Hepatic stellate cell (primary cell): ENCODE measurements around the gene PLA2G4C.
A peak's percentile ranks its signal among the peaks of the same experiment; 100 is the strongest.
"Not testable (repeated sequence)": the region's sequence is repeated elsewhere in the genome, so short reads cannot be mapped to it uniquely, and the experiment has no call there.

ENCODE experiments used
- DNase-seq: peaks from one replicate; pipeline ENCODE4 v3.0.0; 2011; ENCODE audit warnings: low spot score

PLA2G4C gene

DNA sequence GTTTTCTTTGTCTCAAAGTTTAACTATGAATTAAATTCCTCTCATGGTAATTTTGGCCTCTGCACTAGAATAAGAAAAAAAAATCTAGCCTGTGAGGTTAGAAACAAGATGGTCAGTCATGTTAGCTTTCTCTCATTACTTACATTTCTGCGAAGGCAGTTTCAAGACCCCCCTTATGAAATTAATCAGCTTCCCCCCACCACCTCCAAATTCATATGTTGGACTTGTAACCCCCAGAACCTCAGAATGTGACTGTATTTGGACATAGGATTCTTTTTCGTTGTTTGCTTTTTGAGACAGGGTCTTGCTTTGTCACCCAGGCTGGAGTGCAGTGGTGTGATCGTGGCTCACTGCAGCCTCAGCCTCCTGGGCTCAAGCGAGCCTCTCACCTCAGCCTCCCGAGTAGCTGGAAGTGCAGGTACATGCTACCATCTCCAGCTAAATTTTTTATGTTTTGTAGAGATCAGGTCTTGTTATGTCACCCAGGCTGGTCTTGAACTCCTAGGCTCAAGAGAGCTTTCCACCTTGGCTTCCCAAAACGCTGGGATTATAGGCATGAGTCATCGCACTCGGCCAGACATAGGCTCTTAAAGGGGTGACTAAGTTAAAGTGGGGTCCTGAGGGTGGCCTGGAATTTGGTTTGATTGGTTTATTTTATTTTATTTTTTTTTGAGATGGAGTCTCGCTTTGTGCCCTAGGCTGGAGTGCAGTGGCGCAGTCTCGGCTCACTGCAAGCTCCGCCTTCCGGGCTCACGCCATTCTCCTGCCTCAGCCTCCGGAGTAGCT, 1.4 kb downstream of the PLA2G4C start:
- no peak for DNase-seq

DNA sequence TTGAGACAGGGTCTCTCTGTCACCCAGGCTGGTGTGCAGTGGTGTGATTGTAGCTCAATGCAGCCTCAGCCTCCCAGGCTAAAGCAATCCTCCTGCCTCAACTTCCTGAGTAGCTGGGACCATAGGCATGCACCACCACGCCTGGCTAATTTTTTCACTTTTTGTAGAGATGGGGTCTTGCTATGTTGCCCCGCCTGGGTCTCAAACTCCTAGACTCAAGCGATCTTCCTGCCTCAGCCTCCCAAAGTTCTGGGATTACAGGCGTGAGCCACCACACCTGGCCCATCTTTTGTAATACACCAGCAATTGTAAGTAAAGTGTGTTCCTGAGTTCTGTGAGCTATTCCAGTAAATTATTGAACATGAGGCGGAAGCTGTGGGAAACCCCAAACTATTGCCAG, 6.7 kb downstream of the PLA2G4C start:
- DNase-seq: no peak

DNA sequence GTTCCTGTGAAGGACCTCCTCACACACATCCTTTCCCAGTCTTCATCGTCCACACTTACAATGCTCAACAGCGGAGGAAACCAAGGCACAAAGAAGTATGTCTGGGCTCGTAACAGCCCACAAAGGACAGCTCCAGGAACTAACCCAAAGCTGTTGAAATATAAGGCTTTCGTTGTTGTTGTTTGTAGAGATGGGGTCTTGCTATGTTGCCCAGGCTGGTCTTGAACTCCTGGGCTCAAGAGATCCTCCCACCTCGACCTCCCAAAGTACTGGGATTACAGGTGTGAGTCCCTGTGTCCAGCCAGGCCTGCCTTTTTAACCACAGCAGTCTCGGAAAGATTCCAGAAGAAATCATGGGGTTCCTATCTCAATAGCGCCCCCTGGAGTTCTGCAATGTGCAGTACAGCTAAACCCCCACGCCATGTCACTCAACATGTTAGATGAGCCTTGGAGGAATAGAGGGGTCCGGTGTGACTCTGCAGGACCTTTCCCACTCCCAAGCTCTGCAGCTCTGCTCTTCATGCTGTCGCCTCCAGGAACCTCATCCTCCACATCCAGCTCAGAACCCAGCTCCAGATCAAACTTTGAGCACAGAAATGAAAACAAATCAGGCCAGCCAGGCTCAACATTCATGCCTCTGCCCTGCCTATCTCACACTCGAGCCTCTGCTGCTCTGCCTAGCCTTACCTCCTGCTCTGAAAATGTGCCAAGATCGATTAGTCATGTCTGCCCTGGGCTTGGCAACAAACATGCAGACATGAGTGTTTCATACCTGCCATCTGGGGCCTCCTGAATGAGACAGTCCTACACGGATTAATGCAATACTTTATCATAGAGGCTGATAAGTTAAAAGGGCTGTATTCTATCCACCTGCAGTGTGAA, 7.5 kb downstream of the PLA2G4C start:
- peak; percentile 57 for DNase-seq

DNA sequence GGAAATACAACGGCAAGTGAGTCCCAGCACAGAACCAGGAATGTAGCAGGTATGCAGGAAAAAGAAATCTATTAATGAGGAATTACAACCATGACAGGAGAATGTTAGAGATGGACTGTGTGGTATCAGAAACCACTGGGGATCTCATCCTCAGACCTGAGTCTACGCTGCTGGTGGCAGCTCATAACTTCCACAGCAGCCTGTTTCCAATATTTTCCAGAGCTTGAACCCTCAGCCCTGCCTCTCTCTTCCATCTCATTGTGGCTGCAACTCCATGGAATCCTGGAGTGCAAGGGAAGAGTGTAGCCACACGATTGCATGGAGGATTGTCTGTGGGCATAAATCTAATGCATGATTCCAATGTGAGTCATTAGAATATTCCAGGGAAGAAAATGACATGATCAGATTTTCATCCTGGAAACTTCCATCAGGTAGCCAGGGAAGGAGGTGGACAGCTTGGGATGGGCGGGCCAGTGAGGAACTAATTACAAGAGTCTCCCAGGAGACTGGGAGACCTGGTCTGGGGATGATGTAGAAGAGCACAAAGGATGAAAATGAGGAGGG, 14.9 kb downstream of the PLA2G4C start:
- DNase-seq: no peak

DNA sequence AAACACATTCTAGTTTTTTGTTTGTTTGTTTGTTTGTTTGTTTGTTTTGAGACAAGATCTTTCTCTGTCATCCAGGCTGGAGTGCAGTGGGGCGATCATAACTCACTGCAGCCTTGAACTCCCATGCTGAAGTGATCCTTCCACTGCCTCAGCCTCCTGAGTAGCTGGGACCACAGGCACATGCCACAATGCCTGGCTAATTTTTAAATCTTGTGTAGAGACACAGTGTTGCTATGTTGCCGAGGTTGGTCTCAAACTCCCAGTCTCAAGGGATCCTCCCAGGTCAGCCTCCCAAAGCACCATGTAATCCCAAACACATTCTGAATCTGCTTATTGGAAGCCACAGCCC, 15.8 kb downstream of the PLA2G4C start:
- no peak for DNase-seq

DNA sequence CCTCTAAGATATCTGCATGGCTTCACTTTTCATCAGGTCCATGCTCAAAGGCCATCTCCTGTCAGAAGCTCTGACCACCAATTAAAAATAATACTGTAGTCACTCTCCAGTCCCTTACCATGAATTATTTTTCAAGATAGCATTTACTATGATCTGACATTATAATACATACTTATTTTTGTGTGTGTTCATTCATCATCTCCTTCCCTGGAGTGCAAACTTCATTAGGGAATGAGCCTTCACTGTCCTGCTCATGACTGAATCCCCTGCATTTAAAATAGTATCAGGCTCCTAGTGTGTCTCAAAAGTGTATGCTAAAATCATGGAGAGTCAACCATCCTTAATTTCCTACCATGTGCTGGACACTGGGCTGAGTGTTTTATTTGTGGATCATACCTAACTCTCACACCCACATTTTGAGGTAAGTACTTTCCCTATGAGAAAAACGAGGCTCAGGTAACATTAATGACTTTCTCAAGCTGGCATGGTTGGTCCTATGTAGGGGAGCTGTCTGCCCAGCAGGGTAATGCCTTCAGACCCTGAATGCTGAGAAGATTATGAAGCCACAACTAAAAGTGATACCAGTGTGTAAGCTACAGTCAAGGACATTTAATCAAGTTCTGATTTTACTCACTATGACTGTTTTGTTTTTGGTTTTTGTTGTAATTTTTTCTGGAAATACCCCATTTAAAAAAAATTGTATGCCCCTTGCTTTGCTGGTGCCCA, 16.3 kb downstream of the PLA2G4C start:
- no peak for DNase-seq

DNA sequence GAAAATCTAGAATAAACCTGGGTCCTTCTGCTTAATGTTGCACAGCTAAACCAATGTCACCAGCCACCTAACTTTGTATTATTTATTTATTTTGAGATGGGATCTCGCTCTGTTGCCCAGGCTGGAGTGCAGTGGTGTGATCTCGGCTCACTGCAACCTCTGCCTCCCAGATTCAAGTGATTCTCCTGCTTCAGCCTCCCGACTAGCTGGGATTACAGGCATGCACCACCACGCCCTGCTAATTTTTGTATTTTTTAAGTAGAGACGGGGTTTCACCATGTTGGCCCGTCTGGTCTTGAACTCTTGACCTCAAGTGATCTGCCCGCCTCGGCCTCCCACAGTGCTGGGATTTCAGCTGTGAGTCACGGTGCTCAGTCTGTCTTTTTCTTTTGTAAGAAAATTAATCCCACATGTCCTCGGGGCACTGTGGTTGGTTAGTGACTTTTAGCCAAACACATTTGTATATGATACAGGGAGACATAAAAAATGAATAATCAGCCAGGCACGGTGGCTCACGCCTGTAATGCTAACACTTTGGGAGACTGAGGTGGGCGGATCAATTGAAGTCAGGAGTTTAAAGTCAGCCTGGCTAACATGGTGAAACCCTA, 19.4 kb downstream of the PLA2G4C start:
- peak; percentile 49 for DNase-seq

DNA sequence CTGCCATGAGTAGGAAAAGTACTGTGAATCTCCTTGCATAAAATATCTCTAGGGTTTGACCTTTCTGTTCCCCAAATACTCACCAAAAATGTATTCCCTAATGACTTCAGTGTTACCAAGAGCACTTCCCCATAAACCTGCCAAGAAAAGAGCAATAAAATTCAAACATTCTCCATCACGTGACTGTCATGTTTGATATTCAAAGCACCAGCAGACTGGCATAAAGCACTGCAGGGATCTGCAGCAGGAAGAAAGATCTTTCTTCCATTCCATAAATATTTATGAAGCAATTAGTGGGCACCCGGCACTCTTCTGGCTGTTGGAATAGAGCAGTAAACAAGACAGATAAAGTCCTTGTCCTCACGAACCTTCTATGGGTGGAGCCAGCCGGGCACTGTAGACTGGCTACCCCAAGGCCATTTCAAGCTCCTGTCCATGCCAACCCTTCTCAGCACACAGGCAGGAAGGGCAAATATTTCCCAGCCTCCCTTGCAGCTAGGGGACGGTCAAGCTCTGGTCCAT, 20.3 kb downstream of the PLA2G4C start:
- no peak for DNase-seq

DNA sequence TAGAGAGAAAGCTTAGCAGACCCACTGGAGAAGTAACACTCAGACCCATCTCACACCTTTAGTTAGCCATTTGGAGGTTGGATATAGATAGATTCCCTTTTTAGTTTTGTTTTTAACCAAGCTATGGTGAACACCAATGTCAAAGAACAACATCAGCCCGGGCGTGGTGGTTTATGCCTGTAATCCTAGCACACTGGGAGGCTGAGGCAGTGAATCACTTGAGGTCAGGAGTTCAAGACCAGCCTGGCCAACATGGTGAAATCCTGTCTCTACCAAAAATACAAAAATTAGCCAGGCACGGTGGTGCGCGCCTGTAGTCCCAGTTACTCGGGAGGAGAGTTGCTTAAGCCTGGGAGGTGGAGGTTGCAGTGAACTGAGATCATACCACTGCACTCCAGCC, 21.6 kb downstream of the PLA2G4C start:
- not testable (repeated sequence) for DNase-seq

DNA sequence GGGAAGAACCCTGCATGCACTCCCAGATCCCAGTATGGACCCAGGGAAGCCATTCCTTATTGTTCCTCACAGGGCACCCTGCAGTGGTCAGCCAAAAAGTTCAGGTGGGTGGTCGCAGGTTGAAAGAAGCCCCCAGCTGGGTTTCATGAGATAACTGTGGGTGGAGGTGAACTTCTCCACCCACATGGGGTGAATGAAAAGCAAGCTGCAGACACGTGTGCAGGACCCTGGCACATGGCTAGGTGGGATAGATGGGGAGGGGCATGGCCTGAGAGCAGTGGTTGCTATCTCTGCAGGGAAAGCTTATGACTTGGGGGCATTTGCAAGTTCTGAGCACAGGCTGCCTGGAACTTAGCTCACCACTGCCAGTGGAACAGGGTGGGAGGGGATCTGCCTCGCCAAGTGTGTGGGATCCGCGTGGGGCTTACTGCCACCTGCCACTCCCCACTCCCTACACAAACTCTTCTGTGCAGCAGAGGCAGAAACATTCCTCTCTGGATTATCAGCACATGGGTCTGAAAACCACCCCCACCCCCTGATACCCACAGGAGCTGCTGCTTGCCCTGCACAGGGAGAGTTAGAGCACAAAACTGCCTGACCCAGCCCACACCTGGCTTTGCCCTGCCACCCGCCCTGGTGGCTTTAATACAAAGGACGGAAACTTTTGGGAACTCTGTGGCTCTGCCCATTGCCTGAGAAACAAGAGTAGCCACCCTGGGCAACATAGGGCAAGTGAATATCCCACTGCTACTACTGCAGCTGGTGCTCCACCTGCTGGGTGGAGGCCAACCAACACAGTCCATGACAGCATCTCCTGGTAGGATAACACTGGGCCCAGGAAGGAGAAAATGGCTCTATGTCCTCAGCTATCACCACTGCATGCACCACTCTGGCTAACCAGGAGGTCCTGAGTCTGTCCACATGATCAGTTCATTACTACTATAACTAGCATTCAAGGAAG, 24.4 kb downstream of the PLA2G4C start:
- no peak for DNase-seq

DNA sequence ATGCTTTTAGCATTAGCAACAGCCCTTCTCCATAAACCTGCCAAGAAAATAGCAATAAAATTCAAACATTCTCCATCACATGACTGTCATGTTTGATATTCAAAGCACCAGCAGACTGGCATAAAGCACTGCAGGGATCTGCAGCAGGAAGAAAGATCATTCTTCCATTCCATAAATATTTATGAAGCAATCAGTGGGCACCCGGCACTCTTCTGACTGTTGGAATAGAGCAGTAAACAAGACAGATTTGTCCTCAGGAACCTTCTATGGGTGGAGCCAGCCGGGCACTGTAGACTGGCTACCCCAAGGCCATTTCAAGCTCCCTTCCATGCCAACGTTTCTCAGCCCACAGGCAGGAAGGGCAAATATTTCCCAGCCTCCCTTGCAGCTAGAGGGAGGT, 25.5 kb downstream of the PLA2G4C start:
- no peak for DNase-seq

DNA sequence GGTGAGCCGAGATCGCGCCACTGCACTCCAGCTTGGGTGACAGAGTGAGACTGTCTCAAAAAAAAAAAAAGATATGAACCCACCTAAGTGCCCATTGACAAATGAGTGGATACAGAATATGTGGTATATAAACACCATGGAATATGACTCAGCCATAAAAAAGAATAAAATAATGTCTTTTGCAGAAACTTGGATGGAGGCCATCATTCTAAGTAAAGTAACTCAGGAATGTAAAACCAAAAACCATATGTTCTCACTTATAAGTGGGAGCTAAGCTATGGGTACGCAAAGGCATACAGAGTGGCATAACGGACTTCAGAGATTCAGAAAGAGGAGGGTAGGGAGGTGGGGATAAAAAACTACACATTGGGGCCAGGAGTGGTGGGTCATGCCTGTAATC, 29.5 kb downstream of the PLA2G4C start:
- DNase-seq: no peak

DNA sequence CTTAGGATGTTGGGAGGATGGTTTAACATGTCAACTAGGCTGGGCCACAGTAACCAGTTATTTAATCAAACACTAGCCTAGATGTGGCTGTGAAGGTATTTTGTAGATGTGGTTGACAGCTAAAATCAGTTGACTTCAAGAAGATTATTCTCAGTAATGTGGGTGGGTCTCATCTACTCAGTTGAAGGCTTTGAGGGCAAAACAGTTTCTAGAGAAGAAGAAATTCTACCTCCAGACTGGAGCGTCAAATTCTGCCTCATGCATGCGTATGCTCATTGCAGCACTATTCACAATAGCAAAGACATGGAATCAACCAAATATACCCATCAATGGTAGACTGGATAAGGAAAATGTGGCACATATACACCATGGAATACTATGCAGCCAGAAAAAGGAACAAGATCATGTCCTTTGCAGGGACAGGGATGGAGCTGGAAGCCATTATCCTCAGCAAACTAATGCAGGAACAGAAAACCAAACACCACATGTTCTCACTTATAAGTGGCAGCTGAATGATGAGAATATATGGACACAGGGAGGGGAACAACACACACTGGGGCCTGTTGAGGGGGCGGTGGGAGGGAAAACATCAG, 40.3 kb downstream of the PLA2G4C start:
- DNase-seq: not testable (repeated sequence)

DNA sequence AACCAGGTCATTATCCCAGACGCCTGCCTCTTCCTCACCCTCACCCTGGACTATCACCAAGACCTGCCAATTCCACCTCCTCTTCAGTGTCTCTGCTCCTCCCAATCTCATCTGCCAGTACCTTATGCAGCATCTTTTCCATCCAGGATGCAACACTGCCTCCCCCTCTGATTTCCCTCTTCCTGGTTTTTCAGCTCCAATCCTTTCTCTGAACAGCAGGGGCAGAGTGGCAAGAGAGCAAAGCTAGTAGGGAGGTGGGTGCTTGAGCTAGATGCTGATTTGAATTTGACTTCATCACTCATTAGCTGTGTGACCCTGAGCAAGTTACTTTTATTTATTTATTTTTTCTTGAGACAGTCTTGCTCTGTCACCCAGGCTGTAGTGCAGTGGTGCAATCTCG, 41.2 kb downstream of the PLA2G4C start:
- DNase-seq: no peak

DNA sequence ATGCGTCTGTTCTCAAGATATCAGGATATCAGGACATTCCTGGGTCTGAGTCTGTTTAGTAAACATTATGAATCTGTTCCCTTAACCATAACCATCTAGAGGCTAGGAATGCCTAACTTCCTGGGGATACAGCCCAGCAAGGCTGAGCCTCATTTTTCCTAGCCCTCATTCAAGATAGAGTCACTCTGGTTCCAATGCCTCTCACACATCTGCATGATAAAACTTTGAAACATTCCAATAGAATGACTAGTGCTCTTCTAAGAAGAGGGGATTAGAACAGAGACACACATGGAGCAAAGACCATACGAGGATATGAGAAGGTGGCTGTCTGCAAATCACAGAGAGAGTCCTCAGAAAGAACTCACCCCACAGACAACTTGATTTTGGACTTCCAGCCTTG, 46.1 kb downstream of the PLA2G4C start:
- no peak for DNase-seq

DNA sequence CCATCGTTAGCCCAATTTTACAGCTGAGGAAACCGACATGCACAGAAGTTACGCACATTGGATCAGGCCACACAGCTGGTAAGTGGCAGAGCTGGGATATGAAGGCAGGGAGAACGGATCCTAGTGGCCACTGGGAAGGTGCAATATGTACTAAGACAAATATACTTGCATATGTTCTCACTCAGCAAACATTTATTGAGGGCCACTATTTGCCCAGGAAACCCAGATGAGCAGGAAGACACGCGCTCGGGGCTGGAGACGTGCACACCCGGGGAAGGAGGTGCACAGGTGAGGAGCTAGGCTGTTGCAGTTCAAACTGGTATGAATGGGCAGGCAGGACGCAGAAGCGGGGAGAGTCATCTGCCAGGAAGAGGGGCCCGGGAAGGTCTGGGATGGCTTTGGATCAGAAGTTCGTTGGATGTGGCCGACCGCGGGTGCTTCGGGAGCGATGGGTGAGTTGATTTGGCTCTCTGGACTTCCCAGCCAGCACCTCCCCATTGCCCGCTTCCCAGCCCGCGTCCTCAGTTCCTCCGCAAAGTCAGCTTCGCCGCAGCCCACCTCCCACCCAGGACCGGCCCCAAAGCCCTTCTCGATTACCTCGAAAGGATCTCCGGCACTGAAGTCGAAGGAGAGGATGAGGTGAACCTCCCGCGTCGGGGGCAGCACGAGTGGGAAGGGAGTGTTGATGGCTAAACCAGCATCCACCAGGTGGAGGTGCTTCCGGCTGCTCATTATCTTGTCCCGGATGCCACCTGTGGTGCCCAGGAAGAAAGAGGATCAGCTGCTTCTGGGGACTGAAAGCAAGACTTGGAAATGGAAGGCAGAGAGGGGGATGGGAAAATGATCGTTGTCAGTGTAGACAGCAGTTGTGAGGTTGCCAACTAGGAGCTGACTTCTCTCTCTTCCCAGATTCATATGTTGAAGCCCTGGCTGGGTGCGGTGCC, 48.9 kb downstream of the PLA2G4C start:
- DNase-seq: no peak

DNA sequence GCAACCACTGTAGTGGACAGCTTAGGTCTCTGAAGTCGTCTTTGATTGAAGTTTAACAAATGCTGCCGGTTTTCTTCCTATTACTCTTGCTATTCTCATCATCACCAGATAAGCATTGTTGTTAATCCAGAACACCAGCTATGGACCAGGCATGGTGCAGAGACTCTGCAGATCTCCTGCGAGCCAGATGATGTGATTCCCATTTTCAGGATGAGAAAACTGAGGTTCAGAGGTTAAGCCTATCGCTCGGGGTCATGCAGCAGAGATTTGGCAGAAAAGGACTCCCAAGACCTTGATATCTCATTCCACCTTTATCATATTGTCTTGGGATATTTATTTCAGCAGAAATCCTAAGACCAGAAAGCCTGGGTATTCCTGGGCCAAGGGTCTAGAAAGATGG, 50.2 kb downstream of the PLA2G4C start:
- DNase-seq: no peak

DNA sequence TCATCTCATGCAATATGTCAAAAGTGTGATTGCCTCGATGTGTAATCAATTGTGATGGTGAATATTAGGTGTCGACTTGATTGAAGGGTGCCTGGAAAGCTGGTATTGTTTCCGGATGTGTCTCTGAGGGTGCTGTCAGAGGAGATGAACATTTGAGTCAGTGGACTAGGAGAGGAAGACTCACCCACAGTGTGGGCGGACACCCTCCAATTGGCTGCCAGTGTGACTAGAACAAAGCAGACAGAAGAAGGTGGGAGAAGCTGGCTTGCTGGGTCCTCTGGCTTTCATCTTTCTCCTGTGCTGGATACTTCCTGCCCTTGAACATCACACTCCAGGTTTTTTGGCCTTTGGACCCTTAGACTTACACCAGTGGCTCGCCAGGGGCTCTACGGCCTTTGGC, 51.3 kb downstream of the PLA2G4C start:
- DNase-seq: no peak

DNA sequence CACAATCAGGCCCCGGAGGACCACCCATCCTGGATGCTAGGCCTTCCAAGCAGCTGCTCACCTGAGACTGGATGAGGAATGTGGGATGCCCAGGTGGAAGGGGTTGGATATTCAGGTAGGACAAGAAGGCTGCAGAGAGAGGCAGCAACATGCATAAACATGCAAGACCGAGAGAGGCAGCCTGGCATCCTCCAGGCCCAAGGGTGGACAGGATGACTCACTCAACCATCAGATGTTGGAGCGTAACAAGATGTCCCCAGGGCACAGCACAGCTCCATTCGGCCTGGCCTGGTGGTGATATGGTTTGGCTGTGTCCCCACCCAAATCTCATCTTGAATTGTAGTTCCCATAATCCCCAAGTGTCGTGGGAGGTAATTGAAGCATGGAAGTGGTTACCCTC, 56.8 kb downstream of the PLA2G4C start:
- no peak for DNase-seq
